C4-2B (cell line): ENCODE data around the gene HDGFL3.

Experiments used
- CTCF ChIP-seq: fragments of 450-650 bp; conservative IDR thresholded peaks from 2 replicates; pipeline ENCODE4 v1.5.1; 2017; ENCODE audit warnings: mild to moderate bottlenecking
- ZFX ChIP-seq: fragments of 450-650 bp; IDR thresholded peaks from 2 replicates; pipeline ENCODE4 v1.6.1; 2017

- TF ChIP-seq CTCF (no peak), ZFX (no peak)
Observed at GRCh38 chr15:83170474-83171165, 37.0 kb downstream of the HDGFL3 start.
